ENCODE results near the gene DNAL4. TPM values are rescaled to one million over a fixed set of nuclear protein-coding genes. Genes with fewer than 3 reads are reported as not detected.

Gene DNAL4
- polyA plus RNA-seq, 5 donors, result 32.2 to 40.6 (median 34.6) TPM

DNA sequence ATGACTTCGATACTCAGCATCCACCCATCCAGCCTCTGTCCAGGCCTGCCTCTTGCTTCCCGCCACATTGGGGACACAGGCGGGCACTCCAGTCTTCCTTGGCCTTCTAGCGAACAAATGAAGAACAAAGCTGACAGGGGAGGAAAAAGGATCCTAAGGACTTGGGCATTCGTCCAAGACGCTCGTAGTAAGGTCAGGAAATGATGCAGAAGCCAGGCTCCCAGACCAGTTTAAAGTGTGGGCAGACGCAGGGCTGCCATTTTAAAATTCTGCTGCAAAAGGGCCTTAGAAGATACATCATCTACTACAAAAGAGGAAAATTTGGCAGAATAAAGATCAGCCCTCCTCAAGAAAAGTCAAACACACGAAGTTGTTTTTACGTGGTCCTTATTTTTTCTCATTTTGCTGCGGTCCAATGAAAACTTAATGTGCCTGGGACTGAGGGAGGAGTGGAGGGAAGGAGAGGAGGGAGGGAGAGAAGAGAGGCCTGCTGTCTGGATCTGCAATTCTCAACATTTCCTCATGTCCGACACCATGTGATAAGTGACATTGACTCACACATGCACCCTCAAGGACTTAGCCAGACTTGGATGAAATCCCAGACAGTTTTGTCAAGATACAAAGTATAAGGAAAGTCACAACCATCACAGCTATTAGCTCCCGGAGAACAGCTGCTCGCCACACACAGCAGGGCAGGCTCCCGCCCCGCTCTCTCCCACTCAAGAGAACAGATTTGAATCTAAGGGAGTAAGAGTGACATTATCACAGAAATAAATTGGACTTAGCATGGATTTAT, 5.7 kb downstream of the DNAL4 start:
- peak; percentile 86 to 89 for DNase-seq

DNA sequence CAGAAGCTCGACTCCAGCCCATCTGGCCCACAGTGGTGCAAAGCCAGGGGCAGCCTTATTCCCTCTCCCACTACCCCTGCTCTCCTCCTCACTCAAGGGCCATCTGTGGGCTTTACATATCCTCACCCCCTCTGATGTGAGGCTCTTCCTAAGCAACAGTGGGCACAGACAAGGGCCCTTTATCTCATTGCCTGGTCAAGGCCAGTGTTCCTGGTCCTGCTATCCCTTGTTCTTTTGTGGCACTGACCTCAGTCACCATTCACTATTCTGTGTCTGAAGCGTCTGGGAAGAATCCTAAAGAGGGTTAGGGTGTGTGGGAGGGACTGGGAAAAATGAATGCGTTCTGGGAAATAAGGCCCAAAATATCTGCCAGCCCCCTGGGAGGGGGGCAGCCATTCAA, 7.3 kb downstream of the DNAL4 start:
- DNase-seq, result no peak

DNA sequence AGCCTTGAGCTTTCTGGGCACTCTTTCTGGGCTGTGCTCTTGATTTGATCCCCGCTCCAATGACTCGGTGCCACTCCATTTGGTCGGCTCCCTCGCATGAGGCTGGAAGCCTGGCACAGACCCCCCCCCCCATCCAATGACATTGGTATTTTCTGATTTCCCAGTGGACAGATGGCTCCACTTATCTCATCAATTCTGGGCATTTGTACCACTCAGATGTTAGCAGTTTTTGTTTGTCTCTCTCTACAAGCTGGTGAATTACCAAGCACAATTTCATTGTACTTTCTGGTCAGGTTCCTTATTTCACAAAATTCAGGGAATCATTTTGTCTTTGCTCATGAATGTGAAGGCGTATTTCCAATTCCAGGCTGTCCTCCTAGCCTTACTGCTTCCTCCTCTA, 9.1 kb downstream of the DNAL4 start:
- no peak for DNase-seq

DNA sequence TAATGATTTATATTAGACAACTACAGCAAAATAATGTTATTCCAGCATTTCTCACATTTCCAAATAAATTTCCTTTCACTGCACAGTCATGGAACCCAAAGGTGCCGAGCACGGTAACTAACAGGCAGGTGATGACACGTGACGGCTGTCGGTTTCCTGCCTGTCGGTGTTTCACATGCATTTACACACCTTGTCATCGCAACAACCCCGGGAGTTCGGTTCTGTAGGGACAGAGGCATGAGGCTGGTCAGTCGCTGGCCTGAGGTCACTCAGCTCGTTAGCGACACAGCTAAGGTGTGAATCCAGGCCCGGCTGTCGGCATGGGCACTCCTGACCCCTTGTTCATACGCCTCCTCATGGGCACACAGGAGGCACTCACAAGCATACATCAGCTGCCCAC, 9.9 kb downstream of the DNAL4 start:
- no peak for DNase-seq

DNA sequence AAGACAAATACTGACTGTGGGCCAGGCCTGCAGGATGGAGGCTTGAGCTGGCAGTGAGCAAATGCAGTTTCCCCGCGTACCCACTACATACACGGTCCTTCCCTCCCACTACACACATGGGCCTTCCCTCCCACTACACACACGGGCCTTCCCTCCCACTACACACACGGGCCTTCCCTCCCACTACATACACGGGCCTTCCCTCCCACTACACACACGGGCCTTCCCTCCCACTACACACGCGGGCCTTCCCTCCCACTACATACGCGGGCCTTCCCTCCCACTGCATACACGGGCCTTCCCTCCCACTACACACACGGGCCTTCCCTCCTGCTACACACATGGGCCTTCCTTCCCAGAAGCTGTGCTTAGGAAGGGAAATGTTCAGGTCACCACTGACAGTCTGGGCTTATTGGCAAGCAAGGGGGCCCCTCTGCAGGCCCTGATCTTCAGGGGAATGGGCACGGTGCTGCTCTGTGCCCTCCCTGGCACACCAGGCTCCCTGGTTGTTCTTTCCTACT, 10.8 kb downstream of the DNAL4 start:
- DNase-seq, result no peak

DNA sequence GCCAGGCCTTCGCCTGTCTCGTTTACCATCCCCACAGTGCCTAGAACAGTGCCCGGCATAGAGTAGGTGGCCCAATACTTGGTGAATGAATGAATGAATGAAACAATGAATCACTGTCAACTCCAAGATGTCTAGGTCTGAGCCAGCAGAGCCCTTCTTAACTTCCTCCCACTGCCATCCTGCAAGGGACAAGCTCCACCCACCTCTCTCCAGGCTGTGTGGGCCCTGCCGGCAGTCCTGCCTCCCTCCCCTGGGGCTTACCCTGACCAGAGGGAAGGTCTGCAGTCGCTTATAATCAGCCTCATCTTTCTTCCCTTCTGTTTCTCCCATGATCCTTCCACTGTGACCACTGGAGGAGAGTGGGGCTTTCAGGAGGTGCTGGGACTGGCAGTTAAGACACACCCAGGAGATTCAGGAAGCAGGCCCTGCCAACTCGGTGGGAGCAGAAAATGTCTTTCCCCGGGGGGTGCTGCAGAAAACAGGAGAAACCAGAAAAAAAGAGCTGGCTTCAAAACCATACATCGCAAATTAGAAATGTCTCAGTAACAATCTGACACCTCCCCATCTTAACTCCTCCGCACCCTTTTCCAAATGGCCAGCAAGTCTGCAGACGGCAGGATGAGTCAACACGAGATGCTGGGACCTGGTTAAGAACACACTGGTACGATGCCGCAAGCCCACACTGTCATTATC, 11.4 kb downstream of the DNAL4 start:
- no peak for DNase-seq

DNA sequence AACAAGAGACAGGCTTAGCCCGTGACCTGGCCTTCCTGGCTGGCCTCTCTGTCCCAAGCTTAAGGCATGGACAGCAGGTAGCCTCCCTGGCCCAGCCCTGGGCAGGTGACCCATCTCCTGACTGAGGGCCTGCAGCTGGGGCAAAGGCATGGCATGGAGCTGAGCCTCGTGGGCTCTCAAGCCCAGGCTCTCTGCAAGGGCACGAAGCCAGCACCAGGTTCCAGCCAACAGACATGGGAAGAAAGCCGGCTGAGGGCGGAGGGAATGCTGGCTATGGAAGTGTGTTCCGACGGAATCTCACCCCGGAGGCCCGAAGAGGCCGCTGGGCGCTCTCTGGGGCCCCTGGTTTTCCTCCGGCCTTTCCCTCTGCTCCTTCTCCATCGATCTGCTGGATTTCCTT, 12.9 kb downstream of the DNAL4 start:
- no peak for DNase-seq

DNA sequence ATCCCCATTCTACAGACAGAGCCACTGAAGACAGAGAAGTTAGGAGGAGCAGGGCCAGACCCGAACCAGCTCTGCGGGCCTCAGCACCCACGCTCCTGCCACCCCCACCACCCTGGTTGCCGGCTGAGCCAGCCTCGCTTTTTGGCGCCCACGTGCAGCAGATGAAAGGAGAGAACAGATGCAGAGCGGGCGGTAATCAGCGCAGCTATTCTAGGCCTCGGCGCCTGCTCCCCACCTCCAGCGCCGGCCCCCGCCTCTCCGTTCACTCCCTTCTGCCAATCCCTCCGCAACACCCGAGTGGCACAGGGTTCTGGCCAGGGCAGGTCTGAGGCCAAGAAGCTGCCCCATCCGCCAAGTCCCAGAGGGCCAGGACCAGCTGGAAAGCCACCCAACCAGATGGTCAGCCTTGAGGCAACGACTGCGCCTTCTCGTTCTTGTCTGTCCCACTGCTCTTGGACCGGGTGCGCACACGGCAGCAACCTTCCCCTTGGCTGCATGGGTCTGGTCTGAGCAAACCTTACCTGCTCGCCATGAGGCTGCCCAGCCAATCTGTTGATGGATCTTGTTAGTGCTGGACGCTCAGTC, 16.8 kb downstream of the DNAL4 start:
- DNase-seq, result no peak

DNA sequence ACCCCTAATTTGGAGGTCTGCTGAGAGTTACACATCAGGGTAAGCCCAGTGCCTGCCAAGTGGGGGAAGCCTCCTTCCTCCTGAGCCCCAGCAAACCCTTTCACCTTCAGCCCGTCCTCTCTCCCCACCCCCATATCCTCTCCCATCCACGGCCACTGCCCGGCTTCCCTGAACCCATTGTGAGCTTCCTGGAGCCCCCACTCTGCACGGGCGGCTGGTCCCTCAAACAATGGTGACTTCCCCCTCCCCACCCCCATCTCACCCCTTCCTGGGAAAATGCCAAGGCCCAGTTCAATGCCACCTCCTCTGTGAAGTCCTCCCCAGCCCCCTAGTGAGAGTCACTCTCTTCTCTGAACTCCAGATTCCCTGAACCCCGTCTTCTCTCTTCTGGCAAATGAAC, 17.9 kb downstream of the DNAL4 start:
- no peak for DNase-seq

DNA sequence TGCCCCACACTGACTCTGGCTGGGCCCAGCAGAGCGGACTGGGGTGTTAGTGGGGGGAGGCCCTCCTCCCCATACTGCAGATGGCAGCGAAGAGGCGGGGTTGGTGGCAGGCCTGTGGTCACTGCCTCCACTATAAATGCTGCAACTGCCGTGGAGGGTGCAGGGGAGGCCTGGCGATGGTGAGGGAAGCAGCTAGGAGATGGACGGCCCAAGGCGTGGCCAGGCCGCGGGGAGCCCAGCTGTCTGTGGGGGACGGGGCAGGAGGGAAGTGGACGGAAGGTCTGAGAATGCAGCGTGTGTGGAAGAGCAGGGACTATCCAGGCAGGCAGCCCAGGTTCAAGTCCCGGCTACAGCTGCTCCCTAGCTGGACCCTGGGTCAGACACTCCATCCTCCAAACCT, 18.3 kb downstream of the DNAL4 start:
- no peak for DNase-seq

DNA sequence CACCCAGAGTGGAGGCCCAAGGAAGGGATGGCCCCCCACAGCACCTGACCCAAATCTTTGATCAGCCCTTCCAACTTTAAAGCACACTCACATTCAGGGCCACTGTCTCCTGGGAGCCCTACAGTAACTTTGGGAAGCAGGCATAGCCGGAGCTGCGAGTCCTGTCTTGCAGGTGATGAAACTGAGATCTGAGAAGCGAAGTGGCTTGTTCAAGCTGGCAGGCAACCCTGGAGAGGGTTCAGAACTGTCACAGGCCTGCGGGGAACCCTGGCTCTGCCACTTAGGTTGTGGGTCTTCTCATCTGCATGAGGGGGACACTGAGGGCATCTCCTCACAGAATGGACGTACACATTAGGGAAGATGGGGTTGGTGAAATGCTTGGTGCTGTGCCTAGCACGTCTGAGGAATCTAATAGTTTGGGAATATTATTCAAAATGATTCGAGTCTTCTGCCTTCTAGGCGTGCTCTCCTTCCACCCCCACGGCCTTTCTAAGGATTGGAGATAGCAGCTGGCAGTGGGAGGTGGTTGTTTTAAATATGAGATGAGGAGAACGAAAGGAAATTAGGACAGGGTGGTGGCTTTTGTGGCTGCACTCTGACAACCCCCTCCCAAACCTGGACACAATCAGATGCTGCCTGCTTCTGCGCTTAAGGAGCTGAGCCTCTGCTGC, 19.3 kb downstream of the DNAL4 start:
- no peak for DNase-seq

DNA sequence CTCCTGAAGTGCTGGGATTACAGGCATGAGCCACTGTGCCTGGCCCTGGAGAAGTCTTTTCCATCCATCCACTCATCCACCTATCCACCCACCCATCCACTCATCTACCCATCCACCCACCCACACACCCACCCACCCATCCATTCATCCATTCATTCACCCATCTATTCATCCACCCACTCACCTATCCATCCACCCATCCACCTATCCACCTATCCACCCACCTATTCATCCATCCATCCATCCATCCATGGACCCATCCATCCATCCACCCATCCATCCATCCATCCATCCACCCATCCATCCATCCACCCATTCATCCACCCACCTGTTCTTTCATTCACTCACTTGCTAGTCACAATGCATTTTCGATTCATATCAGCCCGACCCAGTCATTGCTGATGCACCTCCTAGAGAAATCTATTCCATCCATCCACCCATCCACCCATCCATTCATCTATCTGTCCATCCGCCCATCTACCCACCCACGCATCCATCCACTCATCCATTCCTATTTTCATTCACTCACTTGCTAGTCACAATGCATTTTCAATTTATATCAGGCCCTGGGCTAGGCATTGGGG, 20.5 kb downstream of the DNAL4 start:
- no peak for DNase-seq

DNA sequence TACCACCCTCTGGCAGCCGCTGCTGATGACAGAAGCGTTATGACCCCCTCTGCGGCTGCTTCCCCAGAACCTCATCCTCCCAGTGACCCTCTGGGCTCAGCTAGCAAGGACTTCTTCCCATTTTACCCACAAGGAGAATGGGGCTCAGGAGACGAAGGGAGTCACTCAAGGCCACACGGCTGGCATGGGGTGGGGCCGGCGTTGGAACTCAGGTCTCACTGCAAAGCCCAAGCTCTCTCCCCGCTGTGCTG, 21.4 kb downstream of the DNAL4 start:
- no peak for DNase-seq

DNA sequence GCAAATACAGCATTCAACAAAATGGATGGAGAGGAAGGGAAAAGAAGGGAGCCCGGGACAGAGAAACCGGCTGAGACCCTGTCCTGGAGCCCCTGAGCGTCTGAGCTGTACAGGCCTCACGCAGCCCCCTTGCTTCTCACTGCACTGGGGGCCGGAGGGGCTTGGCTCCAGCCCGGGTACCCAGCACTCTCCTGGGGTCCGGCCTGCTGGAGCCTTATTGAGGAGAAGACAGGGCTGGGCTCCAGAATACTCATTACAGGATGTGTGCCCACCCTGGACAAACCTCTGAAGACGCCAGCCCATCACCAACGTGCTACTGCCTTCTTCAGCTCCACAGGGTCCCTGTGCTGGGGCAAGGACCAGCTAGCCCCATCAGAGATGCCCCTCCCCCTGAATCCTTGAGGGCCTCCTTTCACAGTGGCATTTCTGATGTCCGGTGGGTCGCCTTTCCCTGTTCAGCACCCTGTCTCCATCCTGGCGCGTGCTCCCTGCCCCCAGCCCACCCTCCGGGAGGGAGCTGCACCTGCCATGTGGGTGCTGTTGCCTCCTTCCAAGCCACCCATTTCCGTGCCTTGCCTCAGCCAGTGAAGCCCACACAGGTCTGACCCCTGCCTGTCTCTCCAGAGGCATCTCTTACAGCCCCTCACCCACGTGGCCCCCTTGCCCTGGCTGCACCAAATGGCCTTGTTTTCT, 23.5 kb downstream of the DNAL4 start:
- no peak for DNase-seq

DNA sequence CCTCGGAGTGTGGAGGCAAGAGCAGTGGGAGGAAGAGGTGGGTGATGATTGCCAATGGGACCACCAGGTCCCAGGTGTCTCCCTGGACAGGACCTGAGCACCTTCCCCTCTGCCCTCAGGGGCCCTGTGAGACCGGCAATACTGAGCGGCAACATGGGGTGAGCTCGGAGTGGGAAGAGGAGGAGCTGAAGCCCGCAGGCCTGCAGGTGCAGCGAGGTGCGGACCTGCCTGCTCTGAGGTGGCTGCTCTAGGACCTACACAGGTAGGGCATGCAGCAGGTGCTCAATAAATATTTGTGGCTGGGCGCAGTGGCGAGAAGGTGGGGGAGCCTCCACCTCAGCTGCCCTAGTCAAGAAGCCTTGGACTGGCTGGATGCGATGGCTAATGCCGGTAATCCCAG, 25.9 kb downstream of the DNAL4 start:
- DNase-seq, result no peak

DNA sequence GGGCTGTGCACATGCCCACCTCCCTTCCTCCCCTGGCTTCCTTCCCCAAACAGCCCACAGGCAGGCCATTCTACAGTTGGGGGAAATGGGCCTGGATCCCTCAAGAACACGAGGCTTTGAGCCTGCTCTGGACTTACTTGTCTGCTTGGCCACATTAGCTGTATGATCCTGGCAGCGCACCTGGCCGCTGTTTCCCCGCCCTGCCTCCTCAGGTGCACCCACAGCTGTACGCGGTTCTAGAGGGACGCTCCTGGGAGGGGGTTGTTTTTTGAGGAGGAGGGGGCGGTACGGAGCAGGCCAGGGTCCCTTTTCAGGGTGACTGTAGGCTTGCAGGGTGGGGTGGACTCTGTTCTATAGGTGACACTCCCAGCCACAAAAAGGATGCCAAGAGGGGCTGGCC, 26.6 kb downstream of the DNAL4 start:
- no peak for DNase-seq

DNA sequence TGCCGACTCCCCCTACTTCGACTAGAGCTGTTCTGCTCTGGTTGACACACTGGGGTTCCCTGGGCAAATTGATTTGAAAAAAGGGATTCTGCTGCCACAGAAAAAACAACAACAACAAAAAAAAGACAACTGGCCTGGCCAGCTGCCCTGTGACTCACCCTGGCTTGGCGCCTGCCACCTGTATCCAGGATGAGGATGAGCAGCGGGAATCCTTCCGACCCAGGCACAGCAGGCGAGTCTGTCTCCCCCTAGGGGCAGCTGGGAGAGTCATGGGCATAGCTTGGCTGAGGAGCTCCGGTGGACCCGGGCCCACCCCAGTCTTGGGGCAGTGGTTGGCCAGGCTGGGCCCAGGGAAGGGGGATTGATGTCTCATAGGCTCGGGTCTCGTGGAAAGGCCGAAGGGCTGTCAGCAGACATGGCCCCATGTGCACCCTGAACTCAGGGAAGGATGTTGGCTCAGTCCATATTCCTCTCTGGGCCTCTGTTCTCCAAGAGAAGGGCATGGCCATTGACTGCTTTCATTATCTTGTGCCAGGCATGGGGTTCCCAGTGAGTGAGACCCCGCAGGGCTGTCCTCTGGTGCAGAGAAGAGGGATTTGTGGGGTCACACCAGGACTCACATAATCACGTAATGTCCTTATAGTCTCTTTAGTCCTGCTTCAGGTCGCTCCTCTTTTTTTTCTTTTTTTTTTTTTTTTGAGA, 27.7 kb downstream of the DNAL4 start:
- DNase-seq, result no peak

DNA sequence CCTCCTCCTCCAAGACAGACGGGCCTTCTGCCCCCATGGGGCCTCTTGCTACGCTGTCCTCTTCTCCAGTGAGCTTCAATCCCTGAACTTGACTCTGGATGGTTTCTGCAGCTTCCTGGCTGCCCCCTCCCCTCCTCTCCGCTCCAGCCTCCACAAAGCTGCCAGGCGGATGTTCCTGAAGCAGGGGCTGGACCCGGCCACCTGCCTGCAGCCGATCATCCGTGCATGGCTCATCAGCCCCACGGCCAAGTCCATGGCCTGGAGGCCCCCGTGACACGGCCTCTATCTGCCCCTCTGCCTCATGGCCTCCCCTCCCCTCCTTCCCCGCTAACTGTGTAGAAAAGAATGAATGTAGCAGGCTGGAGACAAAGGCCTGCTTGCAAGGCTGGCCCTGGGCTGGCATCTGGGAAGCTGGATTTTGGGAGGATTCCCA, 31.4 kb downstream of the DNAL4 start:
- DNase-seq, result no peak

DNA sequence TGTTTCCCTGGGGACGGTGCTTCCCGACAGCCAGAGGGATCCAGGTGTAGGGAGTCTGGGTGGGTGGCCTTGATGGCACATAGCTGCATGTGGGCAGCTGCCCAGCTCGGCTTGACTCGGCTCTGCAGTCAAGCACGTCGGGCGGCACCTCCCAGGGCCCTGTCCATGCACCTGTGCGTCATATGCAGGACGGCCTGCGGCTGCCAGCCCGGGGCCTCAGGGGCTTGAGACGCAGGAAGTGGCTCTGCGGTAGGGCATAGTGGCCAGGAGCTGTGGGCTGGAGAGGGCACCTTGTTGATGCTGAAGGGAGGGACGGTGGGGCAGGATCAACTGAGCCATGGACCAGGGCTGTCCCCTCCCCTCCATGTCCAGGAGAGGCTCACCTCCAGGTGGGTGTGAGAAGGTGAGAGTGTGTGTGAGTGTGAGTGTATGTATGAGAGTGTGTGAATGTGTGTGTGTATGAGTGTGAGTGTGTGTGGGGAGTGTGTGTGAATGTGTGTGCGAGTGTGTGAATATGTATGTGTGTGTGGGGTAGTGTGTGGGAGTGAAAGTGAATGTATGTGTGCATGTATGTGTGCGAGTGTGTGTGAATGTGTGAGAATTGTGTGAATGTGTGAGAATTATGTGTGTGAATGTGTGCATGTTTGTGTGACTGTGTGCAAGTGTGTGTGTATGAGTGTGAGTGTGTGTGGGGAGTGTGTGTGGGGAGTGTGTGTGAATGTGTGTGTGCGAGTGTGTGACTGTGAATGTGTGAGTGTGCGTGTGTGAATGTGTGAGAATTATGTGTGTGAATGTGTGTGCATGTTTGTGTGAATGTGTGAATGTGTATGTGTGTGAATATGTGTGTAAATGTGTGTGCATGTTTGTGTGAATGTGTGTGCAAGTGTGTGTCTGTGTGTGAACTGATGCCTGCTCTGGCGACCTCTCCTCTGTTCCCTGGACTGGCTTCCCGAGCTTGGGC, 32.5 kb downstream of the DNAL4 start:
- DNase-seq, result no peak

Measured in right lung (tissue), 5 donors.